ENCODE results near the gene AFAP1L2.

AFAP1L2 gene

GRCh38 chr10:114395366-114396022 lies 8.8 kb downstream of the AFAP1L2 start:
- no peak overlapping the region for H3K4me2 ChIP-seq (ENCODE audit: low read length)

GRCh38 chr10:114394531-114394930 lies 9.8 kb downstream of the AFAP1L2 start:
- Histone ChIP-seq H3K4me3 (ENCODE audit: low read length) (no peak overlapping the region), H3K36me3 (replicated peaks; ENCODE audit: low read depth, low read length) (no peaks in the 10 kb centered on the region), H3K4me1 (ENCODE audit: low read length) (no peaks in the 10 kb centered on the region), H3K9ac (ENCODE audit: low read length) (no peak overlapping the region), H4K20me1 (ENCODE audit: insufficient read depth, low read length) (no peaks in the 10 kb centered on the region), H3K4me2 (ENCODE audit: low read length) (no peak overlapping the region), H3K27ac (ENCODE audit: low read length) (no peak overlapping the region), H3K9me3 (ENCODE audit: insufficient read depth, low read length) (no peaks in the 10 kb centered on the region), H3K27me3 (ENCODE audit: low read depth, low read length) (0 out of 2 replicates have a peak, but pooled peaks cover 7% of the 10 kb centered on the region), H3K79me2 (ENCODE audit: low read length) (no peaks in the 10 kb centered on the region), H2AFZ (ENCODE audit: low read depth, low read length) (no peak overlapping the region)
- no peak for TF ChIP-seq EZH2phosphoT487 (IDR thresholded peaks at IDR 0.05; ENCODE audit: low read depth)
- no peak for TF ChIP-seq CTCF (IDR thresholded peaks at IDR 0.05; ENCODE audit: low read depth, low read length)

More at GRCh38 chr10:114395366-114396022, 8.8 kb downstream of the AFAP1L2 start:
- Histone ChIP-seq H4K20me1 (ENCODE audit: insufficient read depth, low read length) (no peaks in the 10 kb centered on the region), H3K36me3 (replicated peaks; ENCODE audit: low read depth, low read length) (no peaks in the 10 kb centered on the region), H2AFZ (ENCODE audit: low read depth, low read length) (no peak overlapping the region), H3K27me3 (ENCODE audit: low read depth, low read length) (0 out of 2 replicates have a peak, but pooled peaks cover 7% of the 10 kb centered on the region), H3K9me3 (ENCODE audit: insufficient read depth, low read length) (no peaks in the 10 kb centered on the region), H3K4me1 (ENCODE audit: low read length) (no peaks in the 10 kb centered on the region), H3K4me3 (ENCODE audit: low read length) (no peak overlapping the region), H3K9ac (ENCODE audit: low read length) (no peak overlapping the region), H3K79me2 (ENCODE audit: low read length) (no peaks in the 10 kb centered on the region), H3K27ac (ENCODE audit: low read length) (no peak overlapping the region)
- no peak for TF ChIP-seq EZH2phosphoT487 (IDR thresholded peaks at IDR 0.05; ENCODE audit: low read depth)
- TF ChIP-seq CTCF (IDR thresholded peaks at IDR 0.05; ENCODE audit: low read depth, low read length), result no peak

- Histone ChIP-seq H3K4me1 (ENCODE audit: low read length) (no peaks in the 10 kb centered on the region), H3K36me3 (replicated peaks; ENCODE audit: low read depth, low read length) (no peaks in the 10 kb centered on the region), H3K4me2 (ENCODE audit: low read length) (no peak overlapping the region), H3K79me2 (ENCODE audit: low read length) (no peaks in the 10 kb centered on the region), H3K9ac (ENCODE audit: low read length) (no peak overlapping the region), H3K9me3 (ENCODE audit: insufficient read depth, low read length) (no peaks in the 10 kb centered on the region), H2AFZ (ENCODE audit: low read depth, low read length) (no peak overlapping the region), H4K20me1 (ENCODE audit: insufficient read depth, low read length) (no peaks in the 10 kb centered on the region), H3K27ac (ENCODE audit: low read length) (no peak overlapping the region), H3K4me3 (ENCODE audit: low read length) (no peak overlapping the region), H3K27me3 (ENCODE audit: low read depth, low read length) (0 out of 2 replicates have a peak, but pooled peaks cover 7% of the 10 kb centered on the region)
- TF ChIP-seq CTCF (IDR thresholded peaks at IDR 0.05; ENCODE audit: low read depth, low read length) (no peak), EZH2phosphoT487 (IDR thresholded peaks at IDR 0.05; ENCODE audit: low read depth) (no peak)
These were observed 10.4 kb downstream of the AFAP1L2 start for GRCh38 chr10:114393886-114394285.

- H3K4me3 ChIP-seq (ENCODE audit: low read length), result no peak overlapping the region
- TF ChIP-seq CTCF (IDR thresholded peaks at IDR 0.05; ENCODE audit: low read depth, low read length) (no peak), EZH2phosphoT487 (IDR thresholded peaks at IDR 0.05; ENCODE audit: low read depth) (no peak)
- no peak overlapping the region for H3K9ac ChIP-seq (ENCODE audit: low read length)
- 0 out of 2 replicates have a peak, but pooled peaks cover 10% of the 10 kb centered on the region for H3K27me3 ChIP-seq (ENCODE audit: low read depth, low read length)
- no peaks in the 10 kb centered on the region for H3K4me1 ChIP-seq (ENCODE audit: low read length)
- H3K4me2 ChIP-seq (ENCODE audit: low read length), result no peak overlapping the region
- H3K27ac ChIP-seq (ENCODE audit: low read length), result no peak overlapping the region
- no peaks in the 10 kb centered on the region for H4K20me1 ChIP-seq (ENCODE audit: insufficient read depth, low read length)
- no peaks in the 10 kb centered on the region for H3K36me3 ChIP-seq (replicated peaks; ENCODE audit: low read depth, low read length)
- no peaks in the 10 kb centered on the region for H3K9me3 ChIP-seq (ENCODE audit: insufficient read depth, low read length)
- no peaks in the 10 kb centered on the region for H3K79me2 ChIP-seq (ENCODE audit: low read length)
- H2AFZ ChIP-seq (ENCODE audit: low read depth, low read length), result no peak overlapping the region
These were observed 10.8 kb downstream of the AFAP1L2 start for GRCh38 chr10:114393482-114393881.
